HG03103 (cell line): Measurements from ENCODE around the gene BTBD19.
A peak's percentile ranks its signal among the peaks of the same experiment; 100 is the strongest.
"Not testable (repeated sequence)": the region's sequence is repeated elsewhere in the genome, so short reads cannot be mapped to it uniquely, and the experiment has no call there.

Experiments used
- ATAC-seq: cut with Tn5 transposase; IDR thresholded peaks from one replicate; pipeline ENCODE4 v1.9.1; 2021; ENCODE audit warnings: low read depth; ENCODE audit not compliant: unreplicated experiment

The BTBD19 gene

GRCh38 chr1:44808063-44808937, at the start of gene BTBD19:
Gene BTBD19 (plus strand): TSS chr1:44808523. CDS start chr1:44808821, 298 bp downstream.
- ATAC-seq, result peak; percentile 20

DNA sequence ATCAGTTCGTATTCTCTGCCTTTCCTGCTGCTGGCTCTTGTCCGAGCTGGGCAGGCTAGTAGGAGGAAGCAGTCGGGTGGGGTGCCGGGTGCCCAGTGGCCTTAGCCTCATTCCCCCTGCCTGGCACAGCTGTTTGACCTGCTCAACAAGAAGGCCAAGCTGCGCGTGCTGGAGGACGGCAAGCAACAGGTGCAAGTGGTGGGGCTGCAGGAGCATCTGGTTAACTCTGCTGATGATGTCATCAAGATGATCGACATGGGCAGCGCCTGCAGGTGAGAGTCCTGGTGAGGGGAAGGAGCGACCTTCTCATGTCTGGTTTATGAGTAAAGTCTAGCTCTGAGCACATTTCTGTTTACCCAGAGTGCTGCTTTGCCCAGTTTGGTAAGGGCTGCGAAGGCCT, 49.2 kb upstream of the BTBD19 start:
- ATAC-seq, result no peak

- ATAC-seq, result no peak
Observed at GRCh38 chr1:44760876-44761275, 47.4 kb upstream of the BTBD19 start.

- not testable (repeated sequence) for ATAC-seq
Observed at GRCh38 chr1:44766421-44766820, 41.9 kb upstream of the BTBD19 start.

GRCh38 chr1:44775078-44775929, 33.0 kb upstream of the BTBD19 start, which contains the start of gene RPS8:
Gene RPS8 (plus strand): TSS chr1:44775540. CDS start chr1:44775597, 57 bp downstream.
- ATAC-seq, result peak; percentile 69

GRCh38 chr1:44775930-44776729, 32.2 kb upstream of the BTBD19 start:
- no peak for ATAC-seq

- ATAC-seq, result no peak
Observed at GRCh38 chr1:44776730-44777068, 31.6 kb upstream of the BTBD19 start.

GRCh38 chr1:44777547-44777946, 30.8 kb upstream of the BTBD19 start:
- no peak for ATAC-seq

DNA sequence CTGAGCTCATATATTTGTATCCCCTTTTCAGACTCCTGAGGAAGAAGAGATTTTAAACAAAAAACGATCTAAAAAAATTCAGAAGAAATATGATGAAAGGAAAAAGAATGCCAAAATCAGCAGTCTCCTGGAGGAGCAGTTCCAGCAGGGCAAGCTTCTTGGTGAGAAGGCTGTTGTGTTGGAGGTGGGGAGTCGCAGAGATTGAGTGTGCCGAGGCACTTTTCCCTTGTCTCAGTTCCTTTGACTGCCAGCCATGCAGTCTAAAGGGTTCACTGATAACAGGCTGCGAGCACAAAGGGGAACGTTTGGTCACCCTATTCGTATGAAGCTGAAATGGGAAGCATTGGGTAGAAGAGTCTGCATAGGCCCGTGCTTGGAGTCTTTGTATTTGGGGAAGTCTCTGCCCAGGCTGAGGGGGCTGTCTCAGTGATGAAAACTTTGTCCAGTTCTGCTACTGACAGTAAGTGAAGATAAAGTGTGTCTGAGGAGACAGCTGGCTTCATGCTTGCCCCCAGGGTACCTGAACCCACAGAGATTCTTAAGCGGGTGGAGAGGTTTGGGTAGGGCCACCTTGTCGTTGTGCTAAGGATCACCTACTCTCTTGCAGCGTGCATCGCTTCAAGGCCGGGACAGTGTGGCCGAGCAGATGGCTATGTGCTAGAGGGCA, 30.2 kb upstream of the BTBD19 start:
- ATAC-seq, result no peak

GRCh38 chr1:44778705-44779576, 29.4 kb upstream of the BTBD19 start:
- no peak for ATAC-seq

DNA sequence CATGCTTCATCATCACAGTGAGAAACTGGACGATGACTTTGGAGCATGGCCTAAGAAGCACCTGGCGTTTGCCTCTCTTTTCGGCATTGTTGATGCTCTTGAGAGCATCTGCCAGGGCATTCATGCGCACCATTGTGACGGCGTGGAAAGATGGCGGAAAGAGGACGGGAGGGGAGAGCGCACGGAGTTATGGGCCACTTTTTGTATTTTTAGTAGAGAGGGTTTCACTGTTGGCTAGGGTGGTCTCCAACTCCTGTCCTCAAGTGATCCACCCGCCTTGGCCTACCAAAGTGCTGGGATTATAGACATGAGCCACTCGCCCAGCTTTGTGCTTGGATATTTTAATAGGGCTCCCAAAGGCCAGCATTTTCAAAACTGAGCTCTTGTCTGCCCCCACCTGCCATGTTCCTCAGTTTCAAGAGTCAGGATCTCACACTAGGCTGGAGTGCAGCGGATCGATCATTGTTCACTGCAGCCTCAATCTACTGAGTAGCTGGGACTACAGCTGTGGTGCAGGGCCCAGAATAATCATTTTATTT, 27.7 kb upstream of the BTBD19 start:
- no peak for ATAC-seq

GRCh38 chr1:44783697-44784093, 24.6 kb upstream of the BTBD19 start:
- no peak for ATAC-seq

DNA sequence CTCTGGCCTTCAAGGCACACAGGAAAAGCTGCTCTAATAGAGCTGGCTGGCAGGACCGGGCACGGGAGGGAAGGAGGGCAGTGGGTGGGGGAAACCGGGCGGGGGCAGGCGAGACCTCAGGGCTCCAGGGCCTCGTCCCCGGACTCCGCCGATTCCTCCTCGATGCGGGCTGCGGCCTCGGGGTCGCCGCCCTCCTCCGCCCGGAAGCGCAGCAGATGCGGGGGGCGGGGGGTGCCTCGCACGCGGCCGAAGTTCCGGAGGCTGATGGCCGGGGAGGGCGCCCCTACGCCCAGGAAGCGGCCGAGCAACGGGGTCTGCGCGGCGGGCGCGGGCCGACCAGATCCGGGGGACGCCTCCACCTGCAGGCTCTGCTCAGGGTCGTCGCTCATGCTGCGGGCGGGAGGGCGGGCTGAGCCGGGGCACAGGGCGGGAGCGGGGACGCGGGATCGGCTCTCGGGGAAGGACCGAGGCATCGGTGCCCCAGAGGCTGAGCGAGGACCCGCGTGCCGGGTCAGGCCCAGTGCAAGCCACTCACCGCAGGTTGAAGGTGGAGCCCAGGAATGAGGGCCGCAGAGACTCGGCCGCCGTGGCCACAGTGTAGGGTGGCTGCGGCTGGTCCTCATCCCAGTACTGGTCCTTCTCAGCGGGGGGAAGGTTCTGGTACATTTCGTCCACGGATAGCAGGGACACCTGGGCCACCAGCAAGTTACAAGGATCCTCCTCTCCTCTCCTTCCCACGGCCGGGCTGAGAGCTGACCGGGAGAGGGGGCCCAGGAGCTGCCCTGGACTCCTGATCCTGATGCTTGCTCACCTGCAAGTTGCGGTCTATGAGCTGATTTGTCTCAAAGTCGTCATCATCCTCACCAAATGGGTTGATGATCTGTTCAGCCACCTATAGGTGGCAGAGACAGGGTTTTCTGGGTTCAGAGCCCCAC, 24.0 kb upstream of the BTBD19 start:
- ATAC-seq, result no peak

GRCh38 chr1:44785029-44785380, 23.3 kb upstream of the BTBD19 start:
- no peak for ATAC-seq

DNA sequence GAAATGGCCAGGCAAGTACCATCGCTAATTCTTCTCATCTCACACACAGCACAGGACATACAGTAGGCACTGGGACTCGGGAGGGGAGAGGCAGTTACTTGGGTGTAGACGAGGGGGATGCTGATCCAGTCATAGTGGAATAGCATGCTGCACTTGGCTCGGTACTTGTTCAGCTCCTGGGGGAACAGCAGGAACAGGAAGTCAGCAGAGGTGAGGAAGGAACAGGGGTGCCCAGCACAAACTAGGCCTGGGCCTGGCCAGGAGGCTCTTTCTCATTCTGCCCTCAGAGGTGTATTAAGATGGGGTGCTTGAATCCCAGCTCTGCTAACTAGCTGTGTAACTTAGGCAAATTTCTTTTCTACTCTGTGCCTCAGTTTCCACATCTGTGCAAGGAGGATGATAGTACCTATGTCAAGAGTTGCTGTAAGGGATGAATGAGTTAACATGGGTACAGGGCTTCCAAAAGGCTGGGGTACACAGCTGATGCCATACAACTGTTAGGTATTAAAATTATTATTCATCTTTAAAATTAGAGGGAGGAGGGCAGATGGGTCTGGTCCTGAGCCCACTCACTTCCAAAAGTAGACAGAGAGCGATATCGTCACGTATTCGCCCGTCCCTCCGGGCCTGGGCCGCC, 22.7 kb upstream of the BTBD19 start:
- ATAC-seq, result no peak

DNA sequence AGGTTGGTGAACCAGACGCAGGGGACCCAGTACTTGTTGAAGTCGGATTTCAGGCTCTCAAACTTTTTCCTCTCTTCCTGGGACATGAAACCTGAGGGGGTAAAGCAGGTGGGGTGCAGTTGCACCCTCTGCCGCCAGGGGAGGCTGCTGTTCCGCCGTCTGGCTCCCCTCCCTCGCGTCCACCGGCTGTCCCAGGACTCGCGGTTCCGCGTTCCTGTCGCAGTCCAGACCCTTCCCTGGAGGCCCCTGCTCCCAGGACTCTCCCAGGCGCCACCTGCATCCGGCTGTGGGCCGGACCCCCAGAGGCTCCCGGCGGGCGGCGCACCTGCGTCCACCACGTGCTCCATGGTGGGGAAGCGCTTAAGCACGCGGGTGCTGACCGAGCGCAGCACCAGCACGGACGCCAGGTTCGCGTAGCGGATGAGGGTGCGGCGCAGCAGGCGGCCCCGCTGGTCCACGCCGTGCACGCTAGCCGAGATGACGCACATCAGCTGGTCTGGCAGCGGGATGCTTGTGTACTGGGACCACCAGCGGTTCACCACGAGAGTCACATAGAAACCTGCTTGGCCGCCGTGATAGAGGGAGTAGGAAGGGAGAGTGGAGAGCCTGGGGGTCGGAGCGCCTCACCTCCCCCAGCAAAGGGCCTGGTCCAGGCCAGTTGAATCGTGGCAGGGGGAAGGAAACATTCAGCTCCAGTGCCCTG, 22.0 kb upstream of the BTBD19 start:
- no peak for ATAC-seq

DNA sequence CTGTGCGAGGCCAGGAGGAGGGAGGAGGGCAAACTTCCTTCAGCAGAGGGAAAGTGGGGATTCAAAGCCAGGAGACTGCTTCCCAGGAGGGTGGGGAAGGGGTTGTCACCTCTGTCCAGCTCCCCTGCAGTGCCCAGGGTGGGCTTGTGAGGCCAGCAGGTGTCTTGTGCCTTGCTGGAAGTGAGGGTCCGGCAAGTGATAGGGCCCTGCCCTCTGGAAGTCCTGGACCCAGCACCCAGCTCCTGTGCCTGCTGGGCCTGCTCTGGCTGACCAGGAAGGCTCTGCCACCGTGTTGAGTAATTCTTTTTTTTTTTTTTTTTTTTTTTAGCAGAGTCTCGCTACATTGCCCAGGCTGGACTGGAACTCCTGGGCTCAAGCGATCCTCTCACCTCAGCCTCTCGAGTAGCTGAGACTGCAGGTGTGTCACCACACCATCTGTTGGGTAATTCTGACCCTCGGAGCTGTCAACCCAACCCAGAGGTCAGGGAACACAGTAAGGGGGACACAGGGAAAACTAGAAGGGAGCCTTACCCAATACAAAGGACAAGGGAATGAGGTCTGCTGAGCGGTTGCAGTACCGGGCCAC, 21.4 kb upstream of the BTBD19 start:
- ATAC-seq, result no peak
